CD8-positive, alpha-beta memory T cell (primary cell): ENCODE measurements around the gene AP2A2. TPM values are rescaled to one million over a fixed set of nuclear protein-coding genes. Genes with fewer than 3 reads are reported as not detected.
A peak's percentile ranks its signal among the peaks of the same experiment; 100 is the strongest.
"Not testable (repeated sequence)": the region's sequence is repeated elsewhere in the genome, so short reads cannot be mapped to it uniquely, and the experiment has no call there.

Experiments
- CTCF ChIA-PET: fragments of 350-600 bp; sonication (Branson Sonifier 250); formaldehyde crosslinking; loops from one replicate; lab custom pipeline; 2021; ENCODE audit warnings: antibody characterized with exemption; lab: Charles Lee
- POLR2A ChIA-PET: fragments of 350-600 bp; sonication (Branson Sonifier 250); formaldehyde crosslinking; loops from one replicate; lab custom pipeline; 2021; ENCODE audit warnings: antibody characterized with exemption; lab: Charles Lee
- DNase-seq, 5 donors: peaks; one replicate each; pipeline versions ENCODE4 v3.0.0 to v3.0.0-alpha.2; 2020 to 2022; ENCODE audit warnings: mixed read lengths in 1 of 5
- H3K27ac ChIP-seq: one replicate; pipeline ENCODE4 v1.7.0; 2013; ENCODE audit warnings: low read depth, mild to moderate bottlenecking, low read length, moderate library complexity
- H3K27me3 ChIP-seq: 2 replicates; pipeline ENCODE4 v1.7.0; 2013; ENCODE audit warnings: low read length, mild to moderate bottlenecking; ENCODE audit not compliant: insufficient read depth, poor library complexity, severe bottlenecking
- H3K36me3 ChIP-seq: 2 replicates; pipeline ENCODE4 v1.7.0; 2013; ENCODE audit warnings: mild to moderate bottlenecking, low read length, moderate library complexity; ENCODE audit not compliant: insufficient read depth
- H3K4me1 ChIP-seq: 2 replicates; pipeline ENCODE4 v1.7.0; 2013; ENCODE audit warnings: mild to moderate bottlenecking, low read length, moderate library complexity; ENCODE audit not compliant: insufficient read depth
- H3K4me3 ChIP-seq: 2 replicates; pipeline ENCODE4 v1.7.0; 2013; ENCODE audit warnings: mild to moderate bottlenecking, low read length
- H3K9me3 ChIP-seq: 2 replicates; pipeline ENCODE4 v1.7.0; 2013; ENCODE audit warnings: mild to moderate bottlenecking, low read length
- H3K27ac Mint-ChIP-seq, 8 donors: one replicate each; pipeline ENCODE4 v1.8.0; 2020 to 2021; ENCODE audit warnings: mixed read lengths in 8 of 8, mild to moderate bottlenecking in 6 of 8, inconsistent platforms in 3 of 8, moderate library complexity in 3 of 8
- H3K27me3 Mint-ChIP-seq, 2 donors: one replicate each; pipeline ENCODE4 v1.8.0; 2020 to 2021; ENCODE audit warnings: mixed read lengths in 2 of 2, mild to moderate bottlenecking in 1 of 2, moderate library complexity in 1 of 2
- H3K36me3 Mint-ChIP-seq, 3 donors: one replicate each; pipeline ENCODE4 v1.8.0; 2020 to 2021; ENCODE audit warnings: mixed read lengths in 3 of 3, inconsistent platforms in 1 of 3, mild to moderate bottlenecking in 1 of 3
- H3K4me1 Mint-ChIP-seq, 3 donors: one replicate each; pipeline ENCODE4 v1.8.0; 2020 to 2021; ENCODE audit warnings: mixed read lengths in 3 of 3, inconsistent platforms in 1 of 3, mild to moderate bottlenecking in 1 of 3
- H3K4me3 Mint-ChIP-seq, 7 donors: one replicate each; pipeline ENCODE4 v1.8.0; 2020 to 2021; ENCODE audit warnings: mixed read lengths in 7 of 7, mild to moderate bottlenecking in 6 of 7, moderate library complexity in 4 of 7, inconsistent platforms in 2 of 7
- H3K9me3 Mint-ChIP-seq, 5 donors: one replicate each; pipeline ENCODE4 v1.8.0; 2020 to 2022; ENCODE audit warnings: mixed read lengths in 5 of 5, mild to moderate bottlenecking in 3 of 5, moderate library complexity in 2 of 5, inconsistent platforms in 1 of 5
- polyA plus RNA-seq: library from polyadenylated mRNA; unstranded; fragments of 300-500 nt; fragmentation: Illumina TruSeq; gene quantifications from one replicate; pipeline ENCODE4 v1.2.3, GENCODE V29; 2021
- total RNA-seq, 2 experiments: library from RNA; stranded (reverse); gene quantifications; one replicate each; pipeline ENCODE4 v1.2.3, GENCODE V29; 2021

The AP2A2 gene
- total and polyA plus RNA-seq, 3 experiments from 2014 or later = 13.9 to 42.8 (median 38.8) TPM

DNA sequence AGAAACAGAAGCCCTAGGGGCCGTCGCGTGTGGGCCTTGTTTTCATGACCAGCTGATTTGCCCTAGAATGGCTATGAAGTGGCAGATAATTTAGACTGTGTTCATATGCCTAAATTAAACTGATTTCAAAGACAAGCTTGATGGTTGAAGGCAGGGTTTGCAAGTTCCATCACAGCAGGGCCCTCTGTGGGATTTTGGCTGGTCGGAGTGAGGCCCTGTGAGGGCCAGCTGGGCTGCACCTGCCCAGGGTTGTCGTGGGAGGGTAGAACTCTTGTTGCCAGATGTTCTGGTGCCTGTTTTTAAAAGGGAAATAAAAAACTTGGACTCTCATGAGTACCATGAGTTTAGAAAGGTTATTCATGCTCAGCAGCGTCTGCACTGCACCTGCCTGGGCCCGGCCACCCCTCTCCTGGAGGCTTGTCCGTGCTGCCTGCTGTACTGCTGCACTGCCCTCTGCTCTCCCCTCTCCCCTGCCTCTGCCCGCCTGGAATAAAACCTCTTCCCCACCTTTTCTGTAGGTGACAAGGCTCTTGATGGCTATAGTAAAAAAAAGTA is 44.1 kb downstream of the AP2A2 start:
- H3K27me3 Mint-ChIP-seq = no peaks in the 10 kb centered on the region
- Histone ChIP-seq H3K27ac (no peak overlapping the region), H3K27me3 (no peaks in the 10 kb centered on the region), H3K4me1 (peaks cover 18% of the 10 kb centered on the region), H3K36me3 (peaks cover 17% of the 10 kb centered on the region), H3K4me3 (no peak overlapping the region), H3K9me3 (no peaks in the 10 kb centered on the region)
- peak overlapping the region in 6 of 7 donors; percentile 5 to 70 (median 54) for H3K4me3 Mint-ChIP-seq
- peaks cover 28 to 37% (median 35%) of the 10 kb centered on the region in 3 donors for H3K4me1 Mint-ChIP-seq
- ChIA-PET POLR2A (interaction anchor here (0.7 kb wide), 1 partner anchor 126 kb away, joined by 7 read pairs; no protein-coding TSS in a partner anchor), CTCF (no interaction called here)
- no peak for DNase-seq
- peak overlapping the region in 7 of 8 donors; percentile 44 to 92 (median 73) for H3K27ac Mint-ChIP-seq
- H3K9me3 Mint-ChIP-seq = no peaks in the 10 kb centered on the region
- peaks cover 0 to 59% (median 9%) of the 10 kb centered on the region in 3 donors for H3K36me3 Mint-ChIP-seq

DNA sequence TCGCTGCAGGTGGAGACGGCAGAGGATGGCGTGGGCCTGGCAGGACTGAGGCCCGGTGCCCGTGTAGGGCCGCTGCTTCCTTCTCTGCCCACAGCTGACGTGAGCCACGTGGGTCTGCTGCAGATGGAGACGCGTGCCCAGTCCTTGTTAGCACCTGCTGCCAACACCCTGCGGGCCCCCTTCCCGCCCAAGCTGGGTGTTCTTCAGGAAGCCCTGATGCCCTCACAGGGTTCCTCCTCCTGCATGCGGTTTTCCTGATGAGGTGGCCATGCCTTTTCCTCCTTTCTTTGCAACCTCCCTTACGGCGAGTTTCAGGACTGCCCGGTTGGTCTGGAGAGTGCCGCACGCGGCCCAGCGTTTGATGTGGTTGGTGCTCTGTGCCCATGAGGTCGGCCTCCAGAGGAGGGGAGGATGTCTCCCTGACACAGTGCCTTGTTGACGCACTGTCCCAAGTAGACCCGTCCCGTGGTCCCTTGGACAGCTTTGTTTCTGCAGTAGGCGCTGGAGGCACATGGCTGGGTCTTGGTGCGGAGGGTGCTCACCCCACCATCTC is 44.7 kb downstream of the AP2A2 start:
- no peaks in the 10 kb centered on the region for H3K27me3 Mint-ChIP-seq
- DNase-seq = peak in 3 of 5 donors; percentile 12 to 43 (median 13)
- CTCF ChIA-PET = no interaction called here
- Histone ChIP-seq H3K27ac (no peak overlapping the region), H3K27me3 (no peaks in the 10 kb centered on the region), H3K36me3 (peaks cover 17% of the 10 kb centered on the region), H3K4me3 (no peak overlapping the region), H3K4me1 (peaks cover 18% of the 10 kb centered on the region), H3K9me3 (no peaks in the 10 kb centered on the region)
- peak overlapping the region in 7 of 8 donors; percentile 72 to 92 (median 79) for H3K27ac Mint-ChIP-seq
- POLR2A ChIA-PET = no interaction called here
- peaks cover 28 to 38% (median 35%) of the 10 kb centered on the region in 3 donors for H3K4me1 Mint-ChIP-seq
- H3K4me3 Mint-ChIP-seq = peak overlapping the region in 6 of 7 donors; percentile 5 to 70 (median 54)
- H3K36me3 Mint-ChIP-seq = peaks cover 0 to 63% (median 15%) of the 10 kb centered on the region in 3 donors
- no peaks in the 10 kb centered on the region for H3K9me3 Mint-ChIP-seq

DNA sequence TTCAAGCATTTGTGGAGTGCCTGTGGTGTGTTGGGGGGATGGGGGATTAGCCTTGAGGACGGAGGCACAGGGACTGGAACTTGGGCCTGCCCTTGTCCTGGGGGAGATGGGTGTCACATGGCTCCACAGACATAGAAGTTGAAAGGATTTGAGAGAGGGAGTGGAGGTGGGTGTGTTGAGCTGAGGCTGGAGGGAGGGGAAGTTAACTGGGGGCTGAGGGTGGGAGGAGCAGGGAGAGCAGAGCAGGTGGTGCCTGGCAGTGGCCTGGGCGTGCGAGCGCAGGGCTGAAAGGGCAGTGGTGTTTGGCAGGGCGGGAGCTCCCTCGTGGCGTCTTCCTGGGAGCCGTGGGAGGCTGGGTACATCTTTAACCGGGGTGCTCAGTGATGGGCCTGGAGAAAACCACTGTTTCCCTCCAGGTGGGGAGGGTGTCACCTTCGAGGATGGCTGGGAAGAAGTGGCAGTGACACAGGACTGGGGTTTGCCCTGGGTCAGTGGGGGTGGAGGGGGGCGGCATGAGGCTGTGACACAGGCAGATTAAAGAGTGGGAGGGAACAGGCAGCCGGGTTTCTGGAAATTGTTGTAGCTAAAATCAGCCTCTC is 45.5 kb downstream of the AP2A2 start:
- no peak overlapping the region for H3K27ac ChIP-seq
- Mint-ChIP-seq H3K4me3 (peak overlapping the region in 2 of 7 donors; percentile 65 to 70), H3K4me1 (peaks cover 26 to 37% (median 36%) of the 10 kb centered on the region in 3 donors), H3K9me3 (no peaks in the 10 kb centered on the region), H3K27ac (peak overlapping the region in 7 of 8 donors; percentile 72 to 92 (median 79)), H3K27me3 (no peaks in the 10 kb centered on the region), H3K36me3 (peaks cover 0 to 68% (median 15%) of the 10 kb centered on the region in 3 donors)
- H3K36me3 ChIP-seq = peaks cover 17% of the 10 kb centered on the region
- no peak overlapping the region for H3K4me3 ChIP-seq
- H3K4me1 ChIP-seq = peaks cover 18% of the 10 kb centered on the region
- POLR2A ChIA-PET = no interaction called here
- CTCF ChIA-PET = no interaction called here
- no peak for DNase-seq
- H3K9me3 ChIP-seq = no peaks in the 10 kb centered on the region
- no peaks in the 10 kb centered on the region for H3K27me3 ChIP-seq

DNA sequence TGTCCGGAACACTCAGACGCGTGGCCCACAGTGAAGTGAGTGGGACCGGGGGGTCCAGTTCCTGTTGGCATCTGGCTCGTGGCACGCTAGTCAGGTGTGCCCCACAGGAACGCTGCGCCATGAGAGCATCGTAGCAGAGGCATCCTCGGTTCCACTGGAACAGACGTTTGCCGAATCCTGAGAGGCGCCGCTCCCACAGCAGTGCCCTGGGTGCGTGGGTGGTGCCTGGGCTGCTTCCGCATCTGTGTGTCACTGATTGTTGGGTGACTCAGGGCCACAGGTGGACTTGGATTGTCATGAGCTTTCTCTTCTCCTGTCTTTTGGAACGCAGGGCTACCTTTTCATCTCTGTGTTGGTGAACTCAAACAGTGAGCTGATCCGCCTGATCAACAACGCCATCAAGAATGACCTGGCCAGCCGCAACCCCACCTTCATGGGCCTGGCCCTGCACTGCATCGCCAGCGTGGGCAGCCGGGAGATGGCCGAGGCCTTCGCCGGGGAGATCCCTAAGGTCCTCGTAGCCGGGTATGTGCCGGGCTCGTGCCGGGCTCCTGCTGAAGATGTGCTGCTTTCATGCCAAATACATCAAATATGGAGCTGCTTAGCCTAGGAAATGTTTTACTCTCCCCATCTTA is 46.2 kb downstream of the AP2A2 start:
- Histone ChIP-seq H3K4me1 (peaks cover 18% of the 10 kb centered on the region), H3K27ac (no peak overlapping the region), H3K9me3 (no peaks in the 10 kb centered on the region), H3K36me3 (peaks cover 17% of the 10 kb centered on the region), H3K4me3 (no peak overlapping the region), H3K27me3 (no peaks in the 10 kb centered on the region)
- POLR2A ChIA-PET = no interaction called here
- Mint-ChIP-seq H3K27ac (peak overlapping the region in 5 of 8 donors; percentile 36 to 92 (median 72)), H3K9me3 (no peaks in the 10 kb centered on the region), H3K36me3 (peaks cover 0 to 69% (median 16%) of the 10 kb centered on the region in 3 donors), H3K4me3 (no peak overlapping the region), H3K27me3 (no peaks in the 10 kb centered on the region), H3K4me1 (peaks cover 28 to 38% (median 33%) of the 10 kb centered on the region in 3 donors)
- CTCF ChIA-PET = interaction anchor here (1.0 kb wide), 1 partner anchor 681 kb away, joined by 3 read pairs; no protein-coding TSS in a partner anchor
- DNase-seq = no peak

DNA sequence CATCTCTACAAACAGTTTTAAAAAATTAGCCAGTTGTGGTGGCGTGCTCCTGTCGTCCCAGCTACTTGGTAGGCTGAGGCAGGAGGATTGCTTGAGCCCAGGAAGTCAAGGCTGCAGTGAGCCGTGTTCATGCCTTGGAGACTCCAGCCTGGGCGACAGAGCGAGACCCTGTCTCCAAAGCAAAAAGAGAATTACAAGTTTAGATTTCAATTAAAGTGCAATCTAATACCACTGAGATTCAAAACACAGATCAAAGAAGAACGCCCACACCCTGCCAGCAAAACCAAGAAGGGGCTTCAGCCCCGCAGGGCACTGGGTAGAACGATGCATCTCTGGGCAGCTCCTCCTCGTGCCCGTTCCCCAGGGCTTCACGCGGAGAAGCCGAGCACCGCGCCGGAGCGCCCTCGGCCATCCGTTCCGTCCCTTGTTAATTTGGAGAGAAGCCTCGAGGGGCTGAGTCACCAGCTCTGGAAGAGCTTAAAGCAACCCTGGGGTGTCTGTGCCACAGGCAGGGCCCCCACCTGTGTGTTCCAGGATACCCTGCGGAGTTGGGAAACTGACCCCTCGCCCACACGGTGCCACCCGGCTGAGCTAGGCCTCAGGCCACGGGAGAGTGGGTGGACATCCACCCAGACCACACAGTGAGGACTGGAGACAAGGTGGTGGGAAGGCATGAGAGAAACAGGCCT is 47.0 kb downstream of the AP2A2 start:
- Histone ChIP-seq H3K27ac (no peak overlapping the region), H3K9me3 (no peaks in the 10 kb centered on the region), H3K27me3 (no peaks in the 10 kb centered on the region), H3K36me3 (peaks cover 19% of the 10 kb centered on the region), H3K4me3 (no peak overlapping the region), H3K4me1 (peaks cover 18% of the 10 kb centered on the region)
- H3K4me1 Mint-ChIP-seq = peaks cover 32 to 38% (median 33%) of the 10 kb centered on the region in 3 donors
- DNase-seq = no peak
- CTCF ChIA-PET = interaction anchor here (0.6 to 1.0 kb wide), 2 partner anchors 64 to 680 kb away, joined by 3 read pairs; no protein-coding TSS in a partner anchor
- POLR2A ChIA-PET = no interaction called here
- H3K27ac Mint-ChIP-seq = no peak overlapping the region
- peaks cover 0 to 76% (median 16%) of the 10 kb centered on the region in 3 donors for H3K36me3 Mint-ChIP-seq
- H3K4me3 Mint-ChIP-seq = no peak overlapping the region
- H3K9me3 Mint-ChIP-seq = no peaks in the 10 kb centered on the region
- H3K27me3 Mint-ChIP-seq = no peaks in the 10 kb centered on the region

DNA sequence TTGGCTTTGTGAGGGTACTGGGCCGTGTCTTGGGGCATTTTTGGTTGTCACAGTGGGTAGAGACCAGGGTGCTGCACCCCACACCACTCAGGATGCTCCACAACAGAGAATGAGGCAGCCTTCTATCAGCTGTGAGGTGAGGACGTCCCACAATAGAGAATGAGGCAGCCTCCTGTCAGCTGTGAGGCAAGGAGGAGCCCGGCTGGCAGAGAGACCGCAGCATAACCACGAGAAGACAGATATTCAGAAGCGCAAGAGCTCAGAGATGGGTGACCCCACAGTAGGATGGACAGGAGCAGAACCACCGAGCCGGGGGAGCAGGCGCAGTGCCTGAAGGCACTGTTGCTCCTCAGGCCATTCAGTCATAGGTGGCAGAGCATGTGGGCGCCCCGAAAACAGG is 47.6 kb downstream of the AP2A2 start:
- no peaks in the 10 kb centered on the region for H3K27me3 ChIP-seq
- Mint-ChIP-seq H3K4me3 (no peak overlapping the region), H3K9me3 (no peaks in the 10 kb centered on the region), H3K27ac (peak overlapping the region in 4 of 8 donors; percentile 54 to 96 (median 70)), H3K27me3 (no peaks in the 10 kb centered on the region), H3K4me1 (peaks cover 32 to 38% (median 32%) of the 10 kb centered on the region in 3 donors), H3K36me3 (peaks cover 0 to 80% (median 16%) of the 10 kb centered on the region in 3 donors)
- H3K4me3 ChIP-seq = no peak overlapping the region
- H3K4me1 ChIP-seq = peaks cover 18% of the 10 kb centered on the region
- no peaks in the 10 kb centered on the region for H3K9me3 ChIP-seq
- no peak for DNase-seq
- POLR2A ChIA-PET = no interaction called here
- CTCF ChIA-PET = interaction anchor here (0.6 kb wide), 1 partner anchor 65 kb away, joined by 3 read pairs; no protein-coding TSS in a partner anchor
- H3K36me3 ChIP-seq = peaks cover 20% of the 10 kb centered on the region
- H3K27ac ChIP-seq = no peak overlapping the region

DNA sequence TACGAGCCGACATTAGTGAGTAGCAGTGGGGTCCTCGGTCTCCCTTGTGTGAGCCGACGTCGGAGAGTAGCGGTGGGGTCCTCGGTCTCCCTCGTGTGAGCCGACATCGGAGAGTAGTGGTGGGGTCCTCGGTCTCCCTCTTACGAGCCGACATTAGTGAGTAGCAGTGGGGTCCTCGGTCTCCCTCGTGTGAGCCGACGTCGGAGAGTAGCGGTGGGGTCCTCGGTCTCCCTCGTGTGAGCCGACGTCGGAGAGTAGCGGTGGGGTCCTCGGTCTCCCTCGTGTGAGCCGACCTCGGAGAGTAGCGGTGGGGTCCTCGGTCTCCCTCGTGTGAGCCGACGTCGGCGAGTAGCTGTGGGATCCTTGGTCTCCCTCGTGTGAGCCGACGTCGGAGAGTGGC is 49.7 kb downstream of the AP2A2 start:
- CTCF ChIA-PET = not testable (repeated sequence)
- Mint-ChIP-seq H3K27ac (peak overlapping the region in 1 of 8 donors; percentile 82), H3K36me3 (peaks cover 0 to 79% (median 16%) of the 10 kb centered on the region in 3 donors)

More for the DNA sequence above, 49.7 kb downstream of the AP2A2 start:
- H3K27me3 Mint-ChIP-seq, H3K4me1 ChIP-seq, H3K9me3 ChIP-seq, H3K27me3 ChIP-seq, POLR2A ChIA-PET, DNase-seq, H3K4me3 Mint-ChIP-seq, H3K27ac ChIP-seq, H3K9me3 Mint-ChIP-seq, H3K4me3 ChIP-seq: not testable (repeated sequence)
- H3K36me3 ChIP-seq = peaks cover 20% of the 10 kb centered on the region
- peaks cover 22 to 30% (median 27%) of the 10 kb centered on the region in 3 donors for H3K4me1 Mint-ChIP-seq
